ENCODE data around the gene PGLYRP4. TPM values are rescaled to one million over a fixed set of nuclear protein-coding genes. Genes with fewer than 3 reads are reported as not detected.
"Not testable (repeated sequence)": the region's sequence is repeated elsewhere in the genome, so short reads cannot be mapped to it uniquely, and the experiment has no call there.

Gene PGLYRP4
- total RNA-seq, 2 donors from 2014 or later: not detected

DNA sequence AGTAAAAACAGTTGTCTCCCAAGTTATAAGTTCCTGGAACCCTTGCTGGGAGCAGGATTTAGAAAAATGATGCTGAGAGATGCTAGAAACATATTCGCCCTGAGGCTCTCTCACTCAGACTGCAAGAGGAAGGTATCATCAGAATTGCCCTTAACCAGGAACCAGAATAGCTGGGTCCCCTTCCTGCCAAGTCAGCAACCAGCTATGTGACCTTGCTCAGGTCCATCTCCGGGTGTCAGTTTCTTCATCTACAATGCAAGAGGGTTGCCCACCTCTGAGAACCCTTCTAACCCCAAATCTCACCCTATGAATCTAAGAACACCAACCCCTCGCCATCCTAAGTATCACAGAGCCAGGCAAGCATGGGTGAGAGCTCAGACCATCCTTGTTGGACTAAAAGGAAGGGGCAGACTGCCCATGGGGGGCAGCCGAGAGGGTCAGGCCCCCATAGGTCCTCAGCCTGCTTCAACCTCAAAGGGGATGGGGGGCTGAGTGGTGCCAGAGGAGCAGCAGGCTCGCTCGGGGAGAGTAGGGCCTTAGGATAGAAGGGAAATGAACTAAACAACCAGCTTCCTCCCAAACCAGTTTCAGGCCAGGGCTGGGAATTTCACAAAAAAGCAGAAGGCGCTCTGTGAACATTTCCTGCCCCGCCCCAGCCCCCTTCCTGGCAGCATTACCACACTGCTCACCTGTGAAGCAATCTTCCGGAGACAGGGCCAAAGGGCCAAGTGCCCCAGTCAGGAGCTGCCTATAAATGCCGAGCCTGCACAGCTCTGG lies 8.6 kb upstream of the PGLYRP4 start:
- DNase-seq (ENCODE audit: low spot score) (no peak), ATAC-seq (no peak)
- Mint-ChIP-seq H3K4me1 (ENCODE audit: low read depth in 2 of 2) (peaks cover 0 to 5% of the 10 kb centered on the region in 2 donors), H3K36me3 (no peaks in the 10 kb centered on the region), H3K27me3 (peaks cover 12 to 30% of the 10 kb centered on the region in 2 donors), H3K4me3 (no peak overlapping the region), H3K9me3 (no peaks in the 10 kb centered on the region), H3K27ac (no peak overlapping the region)

DNA sequence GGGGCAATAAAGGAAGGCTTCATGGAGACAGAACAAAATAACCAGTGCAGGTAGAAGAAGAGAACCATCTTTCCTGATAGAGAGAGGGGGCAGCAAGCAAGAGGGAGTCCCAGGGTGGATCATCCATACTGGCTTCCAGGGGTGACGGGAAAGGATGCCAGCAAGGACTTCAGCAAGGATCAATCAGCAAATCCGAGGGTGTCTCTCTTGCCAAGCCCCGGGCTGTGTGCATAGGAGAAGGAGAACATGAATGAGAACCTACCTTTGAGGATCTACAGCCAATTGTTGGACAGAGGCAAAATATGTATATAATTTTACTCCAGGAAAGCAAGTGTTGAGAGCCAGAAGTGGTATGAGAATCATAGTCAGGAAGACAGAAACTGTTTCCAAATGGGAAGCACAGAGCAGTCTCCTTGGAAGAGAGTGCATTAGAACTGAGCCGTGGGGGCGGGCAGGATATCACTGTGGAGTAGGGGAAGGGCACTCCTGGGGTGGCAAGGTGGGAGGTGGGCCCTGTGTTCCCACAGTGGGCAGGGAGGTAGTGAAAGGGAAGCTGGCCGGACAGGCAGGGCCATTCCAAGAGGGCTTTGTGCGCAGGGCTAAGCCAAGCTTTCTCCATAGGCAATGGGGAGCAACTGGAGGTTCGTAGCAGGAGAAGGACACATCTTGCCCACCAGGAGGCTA lies 7.9 kb upstream of the PGLYRP4 start:
- no peaks in the 10 kb centered on the region for H3K36me3 Mint-ChIP-seq
- H3K27me3 Mint-ChIP-seq: peaks cover 12 to 30% of the 10 kb centered on the region in 2 donors
- H3K4me3 Mint-ChIP-seq: no peak overlapping the region
- ATAC-seq (no peak), DNase-seq (ENCODE audit: low spot score) (no peak)
- no peaks in the 10 kb centered on the region for H3K9me3 Mint-ChIP-seq
- no peak overlapping the region for H3K27ac Mint-ChIP-seq
- peaks cover 0 to 5% of the 10 kb centered on the region in 2 donors for H3K4me1 Mint-ChIP-seq (ENCODE audit: low read depth in 2 of 2)

DNA sequence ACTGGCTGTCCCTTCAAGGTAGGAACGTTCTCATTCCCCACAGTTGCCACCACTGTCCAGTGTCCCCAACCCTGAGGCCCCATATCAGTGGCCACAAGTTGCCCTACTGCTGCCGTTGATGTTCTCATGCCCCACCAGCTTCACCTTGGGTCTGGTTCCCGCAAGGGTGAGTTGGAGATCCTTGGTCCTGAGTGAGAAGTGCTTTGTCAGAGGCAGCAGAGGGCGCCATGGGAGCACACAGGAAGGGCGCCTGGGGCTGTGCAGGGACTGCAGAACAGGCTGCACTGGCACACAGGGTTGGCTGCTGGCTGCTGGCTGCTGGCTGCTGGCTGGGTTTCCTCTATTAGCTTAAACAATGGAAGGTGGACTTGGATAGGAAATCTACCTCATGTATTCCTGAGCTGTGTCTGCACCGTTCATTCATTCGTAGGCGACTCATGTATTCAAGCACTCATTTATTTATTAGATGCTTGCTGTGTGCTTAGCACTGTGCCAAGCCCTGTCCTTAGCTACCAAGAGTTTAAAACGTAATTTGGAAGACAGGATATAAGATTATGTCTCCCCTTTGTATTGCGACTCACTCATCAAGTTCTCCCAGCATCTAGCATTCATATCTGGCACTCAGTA lies 6.9 kb upstream of the PGLYRP4 start:
- H3K36me3 Mint-ChIP-seq: no peaks in the 10 kb centered on the region
- no peak overlapping the region for H3K4me3 Mint-ChIP-seq
- DNase-seq (ENCODE audit: low spot score) (no peak), ATAC-seq (peak; percentile 61 to 66)
- H3K4me1 Mint-ChIP-seq (ENCODE audit: low read depth in 2 of 2): peaks cover 0 to 5% of the 10 kb centered on the region in 2 donors
- no peaks in the 10 kb centered on the region for H3K9me3 Mint-ChIP-seq
- peaks cover 12 to 30% of the 10 kb centered on the region in 2 donors for H3K27me3 Mint-ChIP-seq
- H3K27ac Mint-ChIP-seq: no peak overlapping the region

DNA sequence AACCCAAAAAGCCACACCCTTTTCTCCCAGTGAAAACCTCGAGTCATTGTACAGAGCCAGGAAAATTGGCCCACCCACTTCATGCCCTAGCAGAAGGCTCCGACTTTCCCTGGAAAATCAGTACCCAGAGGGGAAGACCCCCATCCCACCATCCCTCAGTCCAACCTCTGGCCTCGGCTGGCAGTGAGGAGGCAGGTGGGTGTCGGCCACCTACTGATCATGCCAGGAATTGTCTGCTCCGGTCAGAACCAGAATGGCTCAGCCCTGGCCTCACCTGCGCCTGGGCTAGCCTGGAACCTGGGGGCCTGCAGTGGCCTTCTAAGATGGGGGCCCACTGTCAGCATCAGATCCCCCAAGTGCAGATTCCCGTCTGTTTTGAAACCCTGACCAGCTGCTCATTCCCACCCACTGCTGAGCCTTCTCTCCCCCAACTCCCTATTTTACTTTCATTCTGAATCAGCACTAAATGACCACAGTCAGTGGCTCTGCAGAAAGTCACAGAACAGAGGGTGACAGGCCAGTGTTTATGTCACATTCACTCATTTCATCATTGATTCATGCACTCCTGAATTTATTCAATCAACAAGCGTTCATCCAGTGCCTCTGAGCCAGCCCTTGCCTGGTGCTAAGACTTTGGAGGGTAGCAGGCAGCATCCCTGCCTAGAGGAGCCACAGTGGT lies 6.0 kb upstream of the PGLYRP4 start:
- no peak for ATAC-seq
- no peak for DNase-seq (ENCODE audit: low spot score)
- Mint-ChIP-seq H3K4me3 (no peak overlapping the region), H3K4me1 (ENCODE audit: low read depth in 2 of 2) (peaks cover 0 to 5% of the 10 kb centered on the region in 2 donors), H3K36me3 (no peaks in the 10 kb centered on the region), H3K9me3 (no peaks in the 10 kb centered on the region), H3K27ac (no peak overlapping the region), H3K27me3 (peaks cover 12 to 36% of the 10 kb centered on the region in 2 donors)

DNA sequence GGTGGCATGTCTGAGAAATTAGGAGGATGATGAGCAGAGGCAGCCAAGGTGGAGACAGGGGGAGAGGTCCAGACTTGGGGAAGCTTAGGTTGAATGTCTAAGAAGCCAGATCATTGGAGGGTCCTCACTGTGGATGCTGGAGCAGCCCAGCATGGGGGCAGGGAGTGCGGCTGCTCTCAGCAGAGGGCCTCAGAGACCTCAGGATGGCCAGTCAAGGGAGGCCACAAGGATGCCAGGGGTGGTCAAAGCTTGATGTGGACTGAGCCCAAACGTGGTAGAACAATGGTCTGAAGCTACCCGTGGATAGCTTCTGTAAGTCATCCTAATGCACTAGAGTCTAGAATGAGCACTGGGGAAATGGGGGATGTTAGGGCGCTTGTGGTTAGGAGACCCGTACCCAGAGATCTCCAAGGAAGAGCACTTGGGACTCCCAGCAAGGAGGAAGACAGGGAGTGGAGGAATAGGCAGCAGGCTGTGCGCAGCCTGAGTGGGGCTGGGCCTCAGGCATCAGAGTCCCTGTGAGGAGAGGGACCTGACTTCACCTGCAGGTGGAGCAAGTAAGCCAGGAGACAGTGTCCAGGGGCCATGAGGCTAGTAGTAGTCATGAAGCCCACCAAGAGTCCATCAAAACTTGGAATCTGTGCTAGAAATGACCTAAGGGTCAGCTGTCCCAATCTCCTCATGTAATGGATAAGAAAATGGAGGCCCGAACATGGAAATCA lies 4.7 kb upstream of the PGLYRP4 start:
- H3K27ac Mint-ChIP-seq: no peak overlapping the region
- H3K36me3 Mint-ChIP-seq: no peaks in the 10 kb centered on the region
- H3K9me3 Mint-ChIP-seq: no peaks in the 10 kb centered on the region
- peaks cover 15 to 41% of the 10 kb centered on the region in 2 donors for H3K27me3 Mint-ChIP-seq
- H3K4me3 Mint-ChIP-seq: no peak overlapping the region
- no peak for ATAC-seq
- H3K4me1 Mint-ChIP-seq (ENCODE audit: low read depth in 2 of 2): peaks cover 0 to 5% of the 10 kb centered on the region in 2 donors
- no peak for DNase-seq (ENCODE audit: low spot score)

DNA sequence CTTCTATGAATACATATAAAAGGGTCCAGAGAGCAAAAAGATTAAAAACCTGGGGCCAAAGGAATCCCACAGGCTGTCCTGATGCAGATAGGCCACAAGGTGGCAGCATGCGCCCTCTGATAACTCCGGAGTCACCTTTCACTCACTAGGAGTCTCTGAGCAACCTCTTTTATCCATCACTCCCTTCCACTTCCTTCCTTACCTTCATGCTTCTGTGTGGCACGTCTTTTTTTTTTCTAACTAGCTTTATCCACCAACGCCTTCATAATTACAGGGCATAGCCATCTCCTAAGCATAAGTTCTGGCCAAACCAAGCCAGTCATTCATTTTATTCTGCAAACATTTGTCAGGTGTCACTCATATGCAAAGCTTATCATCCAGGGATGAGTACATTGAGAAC lies 3.9 kb upstream of the PGLYRP4 start:
- Mint-ChIP-seq H3K4me1 (ENCODE audit: low read depth in 2 of 2) (no peaks in the 10 kb centered on the region), H3K4me3 (no peak overlapping the region), H3K36me3 (no peaks in the 10 kb centered on the region), H3K9me3 (no peaks in the 10 kb centered on the region), H3K27ac (no peak overlapping the region), H3K27me3 (peaks cover 13 to 34% of the 10 kb centered on the region in 2 donors)
- peak in 1 of 2 donors; percentile 48 for ATAC-seq
- peak; percentile 76 for DNase-seq (ENCODE audit: low spot score)

DNA sequence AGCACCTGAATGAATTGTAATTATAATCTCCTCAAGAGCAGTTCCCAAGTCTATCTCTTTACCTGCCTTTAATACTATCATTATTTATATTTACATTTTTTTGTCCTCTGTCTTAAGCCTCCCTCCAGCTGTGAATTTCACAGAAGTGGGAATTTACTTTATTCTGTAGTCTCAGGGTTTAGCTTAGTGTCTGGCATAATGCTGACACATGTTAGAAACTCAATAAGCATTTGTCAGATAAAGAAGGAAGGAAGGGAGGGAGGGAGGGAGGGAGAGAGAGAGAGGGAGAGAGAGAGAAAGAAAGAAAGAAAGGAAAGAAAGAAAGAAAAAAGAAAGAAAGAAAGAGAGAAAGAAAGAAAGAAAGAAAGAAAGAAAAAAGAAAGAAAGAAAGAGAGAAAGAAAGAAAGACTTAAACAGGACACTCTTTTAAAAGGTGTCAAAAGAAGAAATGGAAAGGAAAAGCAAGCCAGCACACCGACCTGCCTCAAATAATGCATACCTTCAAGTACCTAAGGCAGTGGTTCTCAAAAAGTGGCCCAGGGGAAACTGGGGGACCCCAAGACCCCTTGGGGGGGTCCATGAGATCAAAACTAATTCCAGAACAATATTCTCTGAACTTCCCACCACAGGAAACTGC lies 1.8 kb upstream of the PGLYRP4 start:
- DNase-seq (ENCODE audit: low spot score) (no peak), ATAC-seq (no peak)
- Mint-ChIP-seq H3K27me3 (peaks cover 22 to 33% of the 10 kb centered on the region in 2 donors), H3K36me3 (no peaks in the 10 kb centered on the region), H3K9me3 (no peaks in the 10 kb centered on the region), H3K4me3 (no peak overlapping the region), H3K4me1 (ENCODE audit: low read depth in 2 of 2) (peaks cover 7 to 13% of the 10 kb centered on the region in 2 donors), H3K27ac (no peak overlapping the region)

DNA sequence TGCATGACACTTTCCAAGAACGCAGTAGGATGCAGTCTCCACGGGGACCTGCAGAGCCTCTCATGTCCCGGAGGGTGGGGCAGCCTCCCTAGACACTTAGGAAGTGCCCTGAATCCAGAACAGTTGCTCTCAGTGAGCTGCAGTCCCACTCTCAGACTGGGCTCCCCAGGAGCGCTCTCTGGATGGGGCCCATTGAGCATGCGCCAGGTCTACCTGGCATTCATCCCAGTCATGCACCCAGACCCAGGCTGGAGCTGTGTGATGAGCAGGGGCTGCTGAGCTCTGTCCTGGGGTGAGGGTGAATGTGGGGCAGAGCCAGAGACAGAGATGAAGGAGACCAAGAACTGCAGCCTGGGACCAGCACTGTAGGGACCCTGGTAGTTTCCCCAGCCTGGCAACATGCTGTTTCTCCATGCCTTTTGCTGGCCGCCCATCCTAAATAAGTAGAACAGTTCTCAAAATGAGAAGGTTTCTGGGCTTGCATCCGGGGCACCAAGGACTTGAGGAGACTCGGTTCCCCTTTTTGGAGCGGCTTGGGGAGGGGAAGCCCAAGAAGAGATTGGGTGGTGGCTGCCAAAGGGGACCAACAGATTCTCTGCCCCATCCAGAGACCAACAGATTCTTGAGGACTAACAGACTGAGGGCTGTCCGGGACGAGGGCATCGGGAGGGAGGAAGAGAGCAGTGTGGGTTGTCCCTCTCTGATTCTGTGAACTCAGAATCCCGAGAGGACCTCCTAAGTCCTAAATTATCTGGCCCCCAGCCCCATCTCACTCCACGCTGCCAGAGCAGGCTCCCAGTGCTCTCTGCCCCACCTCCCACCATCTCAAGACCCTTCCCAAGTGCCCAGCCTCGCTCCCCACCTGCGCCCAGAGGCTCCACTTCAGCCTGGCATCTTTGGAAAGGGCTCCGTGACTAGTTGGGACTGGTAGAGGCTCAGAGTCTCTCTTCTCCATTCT lies 1.0 kb upstream of the PGLYRP4 start:
- Mint-ChIP-seq H3K9me3 (no peaks in the 10 kb centered on the region), H3K4me1 (ENCODE audit: low read depth in 2 of 2) (peaks cover 7 to 14% of the 10 kb centered on the region in 2 donors), H3K27ac (no peak overlapping the region), H3K36me3 (no peaks in the 10 kb centered on the region), H3K4me3 (no peak overlapping the region), H3K27me3 (peaks cover 24 to 35% of the 10 kb centered on the region in 2 donors)
- DNase-seq (ENCODE audit: low spot score) (no peak), ATAC-seq (no peak)

DNA sequence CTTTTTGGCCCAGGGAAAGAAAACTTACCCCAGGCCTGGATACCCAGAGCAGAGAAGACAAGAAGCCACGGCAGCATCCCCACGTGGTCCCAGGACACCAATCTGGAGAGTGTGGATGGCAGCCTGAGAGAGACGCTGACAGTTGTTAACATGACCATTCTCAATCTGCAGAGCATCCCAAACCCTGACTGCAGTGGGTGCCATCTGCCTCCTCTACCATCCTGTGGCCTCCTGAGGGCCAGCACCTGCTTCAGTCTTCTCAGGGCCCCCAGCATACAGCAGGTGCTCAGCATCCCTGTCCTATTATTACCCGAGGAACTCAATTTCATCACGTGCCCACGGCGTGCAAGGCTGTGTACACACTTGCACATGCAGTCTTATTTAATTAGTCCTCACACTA lies 785 bp downstream of the PGLYRP4 start:
- no peak for ATAC-seq
- H3K27me3 Mint-ChIP-seq: peaks cover 35 to 45% of the 10 kb centered on the region in 2 donors
- DNase-seq (ENCODE audit: low spot score): no peak
- no peaks in the 10 kb centered on the region for H3K36me3 Mint-ChIP-seq
- H3K9me3 Mint-ChIP-seq: no peaks in the 10 kb centered on the region
- no peak overlapping the region for H3K27ac Mint-ChIP-seq
- H3K4me1 Mint-ChIP-seq (ENCODE audit: low read depth in 2 of 2): peaks cover 7 to 19% of the 10 kb centered on the region in 2 donors
- no peak overlapping the region for H3K4me3 Mint-ChIP-seq

DNA sequence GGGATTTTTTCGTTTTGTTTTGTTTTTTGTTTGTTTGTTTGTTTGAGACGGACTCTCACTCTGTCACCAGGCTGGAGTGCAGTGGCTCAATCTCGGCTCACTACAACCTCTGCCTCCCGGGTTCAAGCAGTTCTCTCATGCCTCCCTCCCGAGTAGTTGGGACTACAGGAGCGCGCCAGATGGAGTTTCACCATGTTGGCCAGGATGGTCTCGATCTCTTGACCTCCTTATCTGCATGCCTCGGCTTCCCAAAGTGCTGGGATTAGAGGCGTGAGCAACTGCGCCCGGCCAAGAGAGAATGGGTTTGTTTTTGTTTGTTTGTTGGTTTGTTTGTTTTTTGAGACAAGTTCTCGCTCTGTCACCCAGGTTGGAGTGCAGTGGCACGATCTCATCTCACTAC lies 1.6 kb downstream of the PGLYRP4 start:
- H3K4me1 Mint-ChIP-seq (ENCODE audit: low read depth in 2 of 2): peaks cover 7 to 19% of the 10 kb centered on the region in 2 donors
- not testable (repeated sequence) for DNase-seq (ENCODE audit: low spot score); H3K27ac Mint-ChIP-seq; H3K9me3 Mint-ChIP-seq; H3K4me3 Mint-ChIP-seq; H3K36me3 Mint-ChIP-seq; ATAC-seq
- peaks cover 42 to 50% of the 10 kb centered on the region in 2 donors for H3K27me3 Mint-ChIP-seq

DNA sequence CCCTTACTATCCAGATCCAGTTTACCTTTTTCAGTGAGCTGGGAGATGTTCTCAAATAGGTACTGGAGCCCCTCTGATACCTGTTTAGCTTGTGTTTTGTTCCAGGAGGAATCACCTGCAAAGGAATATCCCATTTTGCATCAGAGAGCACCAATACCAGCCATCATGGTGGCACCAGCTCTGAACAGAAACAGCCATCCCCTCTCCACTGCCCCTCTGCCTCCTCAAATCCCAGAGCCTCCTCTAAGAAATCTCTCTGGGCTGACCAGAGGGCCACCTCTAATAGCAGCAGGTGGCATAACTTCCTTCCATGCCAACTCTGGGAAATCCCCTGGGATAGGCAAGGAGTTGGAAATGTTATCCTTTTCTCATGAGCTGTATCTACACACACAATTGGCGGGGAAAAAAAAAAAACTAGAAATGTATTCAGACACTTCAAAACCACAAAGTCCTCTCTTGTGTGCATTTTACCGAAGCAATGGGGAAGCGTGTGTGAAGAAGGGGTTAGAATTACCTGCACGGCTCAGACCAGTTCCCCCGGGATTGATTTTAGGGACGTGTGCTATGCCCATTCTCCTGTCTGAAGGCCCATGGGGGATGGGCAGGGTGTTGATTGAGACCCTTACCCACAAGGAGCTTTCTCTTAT lies 2.4 kb downstream of the PGLYRP4 start:
- no peak for ATAC-seq
- Mint-ChIP-seq H3K4me1 (ENCODE audit: low read depth in 2 of 2) (peaks cover 7 to 19% of the 10 kb centered on the region in 2 donors), H3K4me3 (no peak overlapping the region), H3K27ac (peak overlapping the region in 1 of 2 donors; percentile 3), H3K27me3 (peaks cover 44 to 52% of the 10 kb centered on the region in 2 donors), H3K36me3 (no peaks in the 10 kb centered on the region), H3K9me3 (no peaks in the 10 kb centered on the region)
- DNase-seq (ENCODE audit: low spot score): no peak
